ENCODE results near the gene MLLT3. TPM values are rescaled to one million over a fixed set of nuclear protein-coding genes. Genes with fewer than 3 reads are reported as not detected.

Gene MLLT3
- total RNA-seq, 4 donors from 2014 or later = 10.8 to 17.5 (median 12.4) TPM

DNA sequence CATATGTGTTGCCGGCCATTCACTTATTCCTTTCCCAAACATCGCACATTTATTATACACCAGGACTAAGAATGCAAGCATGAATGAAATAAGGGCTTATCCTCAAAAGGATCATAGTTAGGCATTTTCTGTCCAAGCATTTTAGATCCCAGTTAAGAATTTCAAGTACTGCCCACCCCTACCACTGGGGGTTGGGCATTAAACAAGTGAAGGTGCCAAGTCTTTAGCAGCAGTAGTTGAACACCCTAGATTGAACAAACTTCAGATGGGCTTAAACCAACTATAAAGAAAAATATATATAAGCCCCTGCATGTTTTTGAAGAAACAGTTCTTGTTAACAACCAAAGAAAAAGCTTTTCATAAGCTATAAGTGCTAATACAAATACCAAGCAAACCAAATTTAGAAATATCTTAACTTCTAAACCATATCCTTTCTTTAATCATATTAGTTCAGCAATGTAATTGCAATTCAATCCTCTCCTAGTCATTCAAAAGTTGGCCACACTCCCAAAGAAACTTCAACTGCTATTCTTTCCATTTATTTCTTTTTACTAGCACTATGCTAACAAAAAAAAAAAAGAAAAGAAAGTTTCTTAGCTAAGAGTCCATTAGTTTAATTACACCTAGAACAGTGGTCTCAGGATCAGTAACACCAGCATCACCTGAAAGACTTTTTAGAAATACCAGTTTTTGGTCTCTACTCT lies 149.8 kb downstream of the MLLT3 start:
- Histone ChIP-seq H3K27ac (no peak overlapping the region), H3K4me1 (peaks cover 6% of the 10 kb centered on the region), H3K36me3 (no peaks in the 10 kb centered on the region), H3K9me3 (no peaks in the 10 kb centered on the region), H3K4me3 (no peak overlapping the region), H3K27me3 (no peaks in the 10 kb centered on the region)
- TF ChIP-seq POLR2AphosphoS5 (IDR thresholded peaks at IDR 0.05) (no peak), EP300 (IDR thresholded peaks at IDR 0.05) (no peak), POLR2A (IDR thresholded peaks at IDR 0.05) (no peak)
- TF ChIP-seq, protein P1, sequence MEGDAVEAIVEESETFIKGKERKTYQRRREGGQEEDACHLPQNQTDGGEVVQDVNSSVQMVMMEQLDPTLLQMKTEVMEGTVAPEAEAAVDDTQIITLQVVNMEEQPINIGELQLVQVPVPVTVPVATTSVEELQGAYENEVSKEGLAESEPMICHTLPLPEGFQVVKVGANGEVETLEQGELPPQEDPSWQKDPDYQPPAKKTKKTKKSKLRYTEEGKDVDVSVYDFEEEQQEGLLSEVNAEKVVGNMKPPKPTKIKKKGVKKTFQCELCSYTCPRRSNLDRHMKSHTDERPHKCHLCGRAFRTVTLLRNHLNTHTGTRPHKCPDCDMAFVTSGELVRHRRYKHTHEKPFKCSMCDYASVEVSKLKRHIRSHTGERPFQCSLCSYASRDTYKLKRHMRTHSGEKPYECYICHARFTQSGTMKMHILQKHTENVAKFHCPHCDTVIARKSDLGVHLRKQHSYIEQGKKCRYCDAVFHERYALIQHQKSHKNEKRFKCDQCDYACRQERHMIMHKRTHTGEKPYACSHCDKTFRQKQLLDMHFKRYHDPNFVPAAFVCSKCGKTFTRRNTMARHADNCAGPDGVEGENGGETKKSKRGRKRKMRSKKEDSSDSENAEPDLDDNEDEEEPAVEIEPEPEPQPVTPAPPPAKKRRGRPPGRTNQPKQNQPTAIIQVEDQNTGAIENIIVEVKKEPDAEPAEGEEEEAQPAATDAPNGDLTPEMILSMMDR (IDR thresholded peaks at IDR 0.05) = no peak
- DNase-seq (ENCODE audit: low spot score in 2 of 2) = no peak
- WGBS = 98% methylated on average over 2 of the region's 2 CpGs

DNA sequence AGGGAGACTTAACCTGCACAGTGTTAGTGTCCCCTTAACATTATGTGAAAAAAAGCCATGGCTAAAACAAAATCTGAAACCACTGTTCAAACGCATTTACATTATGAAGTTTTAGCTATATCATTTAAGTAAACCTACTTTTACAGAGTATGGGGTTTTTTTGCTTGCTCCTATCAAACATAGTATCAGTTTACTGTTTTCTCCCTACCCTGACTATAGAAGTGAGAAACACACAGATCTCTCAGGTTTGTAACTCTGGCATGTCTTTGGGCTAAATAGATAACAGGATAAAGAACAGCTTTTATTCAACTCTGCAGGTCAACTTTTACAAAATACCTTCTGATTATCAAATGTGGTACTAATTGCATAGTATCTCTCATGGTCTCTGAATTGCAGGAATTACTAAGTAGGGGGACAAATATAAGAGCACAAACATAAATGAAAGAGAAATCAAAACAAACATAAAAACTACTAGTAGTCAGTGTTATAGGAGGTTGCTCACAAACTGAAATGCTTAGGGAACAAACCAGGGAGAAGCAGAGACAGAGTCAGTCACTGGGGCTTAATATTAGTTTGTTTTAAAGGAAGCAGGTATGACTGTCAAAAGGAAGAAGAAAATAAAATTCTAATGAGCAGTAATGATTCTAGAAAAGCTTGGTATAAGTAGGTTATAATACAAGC lies 155.8 kb downstream of the MLLT3 start:
- 94% methylated on average over 1 of the region's 1 CpG for WGBS
- DNase-seq (ENCODE audit: low spot score in 2 of 2) = no peak
- H3K36me3 ChIP-seq = no peaks in the 10 kb centered on the region
- TF ChIP-seq EP300 (IDR thresholded peaks at IDR 0.05) (no peak), POLR2A (IDR thresholded peaks at IDR 0.05) (no peak), POLR2AphosphoS5 (IDR thresholded peaks at IDR 0.05) (no peak)
- TF ChIP-seq, protein P1 (IDR thresholded peaks at IDR 0.05) = no peak
- no peak overlapping the region for H3K27ac ChIP-seq
- H3K9me3 ChIP-seq = no peaks in the 10 kb centered on the region
- no peaks in the 10 kb centered on the region for H3K27me3 ChIP-seq
- no peaks in the 10 kb centered on the region for H3K4me1 ChIP-seq
- no peak overlapping the region for H3K4me3 ChIP-seq

DNA sequence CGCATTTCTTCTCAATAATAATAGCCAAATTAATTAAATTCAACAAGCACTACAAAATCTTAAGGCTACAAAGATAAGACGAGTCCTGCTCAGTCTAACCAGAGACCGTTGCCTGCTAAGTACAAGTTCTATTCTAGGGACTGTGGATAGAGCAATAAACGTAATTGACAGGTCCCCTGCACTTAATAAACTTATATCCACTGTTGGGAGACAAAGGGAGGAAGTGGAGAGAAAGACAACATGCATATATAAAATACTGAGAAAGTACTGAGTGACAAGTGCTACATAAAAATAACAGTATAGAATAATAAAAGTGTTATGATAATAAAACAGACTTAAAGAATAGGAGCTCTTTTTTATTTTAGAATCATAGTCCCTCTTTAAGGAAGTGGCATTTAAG lies 158.1 kb downstream of the MLLT3 start:
- no peaks in the 10 kb centered on the region for H3K9me3 ChIP-seq
- no peaks in the 10 kb centered on the region for H3K27me3 ChIP-seq
- no peaks in the 10 kb centered on the region for H3K36me3 ChIP-seq
- DNase-seq (ENCODE audit: low spot score in 2 of 2) = no peak
- WGBS = 88% methylated on average over 4 of the region's 4 CpGs
- H3K27ac ChIP-seq = no peak overlapping the region
- no peaks in the 10 kb centered on the region for H3K4me1 ChIP-seq
- H3K4me3 ChIP-seq = no peak overlapping the region
- TF ChIP-seq, protein P1 (IDR thresholded peaks at IDR 0.05) = no peak
- TF ChIP-seq POLR2AphosphoS5 (IDR thresholded peaks at IDR 0.05) = no peak
- no peak for TF ChIP-seq POLR2A (IDR thresholded peaks at IDR 0.05)
- no peak for TF ChIP-seq EP300 (IDR thresholded peaks at IDR 0.05)

DNA sequence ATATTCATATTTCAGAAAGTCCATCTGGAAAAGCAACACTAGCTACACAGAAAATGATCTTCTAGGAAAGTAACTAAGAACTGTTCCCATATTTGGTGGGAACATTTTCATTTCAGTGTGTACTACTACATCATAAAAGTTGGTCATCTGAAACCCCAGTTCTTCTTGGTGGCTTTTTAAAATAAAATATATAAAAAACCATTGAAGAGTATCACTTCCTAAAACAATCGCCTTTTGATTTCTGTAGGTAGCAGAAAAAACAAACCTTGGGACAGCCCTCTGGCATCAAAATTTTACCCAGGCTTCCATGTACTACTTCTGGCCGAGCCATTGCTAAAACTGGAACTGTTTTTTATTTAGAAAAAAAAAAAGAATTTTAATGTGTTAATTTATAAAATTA lies 158.5 kb downstream of the MLLT3 start:
- TF ChIP-seq EP300 (IDR thresholded peaks at IDR 0.05) (no peak), POLR2AphosphoS5 (IDR thresholded peaks at IDR 0.05) (no peak), POLR2A (IDR thresholded peaks at IDR 0.05) (no peak)
- TF ChIP-seq, protein P1 (IDR thresholded peaks at IDR 0.05) = no peak
- no peaks in the 10 kb centered on the region for H3K27me3 ChIP-seq
- no peak for DNase-seq (ENCODE audit: low spot score in 2 of 2)
- H3K27ac ChIP-seq = no peak overlapping the region
- H3K36me3 ChIP-seq = no peaks in the 10 kb centered on the region
- no peaks in the 10 kb centered on the region for H3K9me3 ChIP-seq
- whole genome bisulfite sequencing = 82% methylated on average over 2 of the region's 2 CpGs
- no peaks in the 10 kb centered on the region for H3K4me1 ChIP-seq
- H3K4me3 ChIP-seq = no peak overlapping the region

DNA sequence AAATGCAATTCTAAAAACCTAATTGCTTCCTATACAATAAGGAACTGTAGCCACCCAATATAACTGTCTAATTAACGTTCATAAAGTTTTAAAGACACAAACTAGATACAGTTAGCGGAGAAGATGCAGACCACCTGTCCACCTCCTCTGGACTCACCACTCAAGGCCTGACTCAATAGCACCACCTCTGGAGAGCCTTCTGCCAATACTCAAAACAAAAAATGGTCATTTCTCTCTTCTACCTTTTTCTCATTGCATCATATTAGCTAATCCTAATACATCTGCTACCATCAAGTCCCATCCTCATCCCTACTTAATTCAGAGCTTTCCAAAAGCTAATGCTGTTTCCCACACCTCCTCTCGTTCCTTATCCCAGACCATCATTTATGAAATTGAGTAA lies 159.9 kb downstream of the MLLT3 start:
- no peak for DNase-seq (ENCODE audit: low spot score in 2 of 2)
- WGBS = 96% methylated on average over 3 of the region's 3 CpGs
- no peaks in the 10 kb centered on the region for H3K27me3 ChIP-seq
- no peaks in the 10 kb centered on the region for H3K4me1 ChIP-seq
- no peaks in the 10 kb centered on the region for H3K9me3 ChIP-seq
- H3K4me3 ChIP-seq = no peak overlapping the region
- H3K36me3 ChIP-seq = no peaks in the 10 kb centered on the region
- TF ChIP-seq, protein P1 (IDR thresholded peaks at IDR 0.05) = no peak
- TF ChIP-seq POLR2A (IDR thresholded peaks at IDR 0.05) (no peak), POLR2AphosphoS5 (IDR thresholded peaks at IDR 0.05) (no peak), EP300 (IDR thresholded peaks at IDR 0.05) (no peak)
- no peak overlapping the region for H3K27ac ChIP-seq

Measured in suprapubic skin (tissue), 4 donors.